H1 (cell line): ENCODE data around the gene SLC28A1.

Experiments
- POLR2A ChIP-seq, 2 experiments: IDR thresholded peaks; 1 replicate in 1 of 2; 2 replicates in 1 of 2; pipeline ENCODE4 v1.6.1; 2011; ENCODE audit warnings: low read depth in 2 of 2, low read length in 2 of 2, mild to moderate bottlenecking in 2 of 2; ENCODE audit errors: control extremely low read depth in 1 of 2
- RBBP5 ChIP-seq: IDR thresholded peaks from 2 replicates; pipeline ENCODE4 v1.7.1; 2012; ENCODE audit warnings: low read depth, mild to moderate bottlenecking, inconsistent platforms, low read length, moderate library complexity, borderline replicate concordance
- TF ChIP-seq, protein P1 (sequence below), 3 experiments: IDR thresholded peaks; 1 replicate in 2 of 3; 2 replicates in 1 of 3; pipeline versions ENCODE4 v1.5.1 to v1.6.1; 2011; ENCODE audit warnings: low read length in 3 of 3, mild to moderate bottlenecking in 3 of 3, inconsistent platforms in 2 of 3, low read depth in 1 of 3, moderate library complexity in 1 of 3; ENCODE audit not compliant: insufficient read depth in 1 of 3; ENCODE audit errors: control extremely low read depth in 1 of 3

DNA sequence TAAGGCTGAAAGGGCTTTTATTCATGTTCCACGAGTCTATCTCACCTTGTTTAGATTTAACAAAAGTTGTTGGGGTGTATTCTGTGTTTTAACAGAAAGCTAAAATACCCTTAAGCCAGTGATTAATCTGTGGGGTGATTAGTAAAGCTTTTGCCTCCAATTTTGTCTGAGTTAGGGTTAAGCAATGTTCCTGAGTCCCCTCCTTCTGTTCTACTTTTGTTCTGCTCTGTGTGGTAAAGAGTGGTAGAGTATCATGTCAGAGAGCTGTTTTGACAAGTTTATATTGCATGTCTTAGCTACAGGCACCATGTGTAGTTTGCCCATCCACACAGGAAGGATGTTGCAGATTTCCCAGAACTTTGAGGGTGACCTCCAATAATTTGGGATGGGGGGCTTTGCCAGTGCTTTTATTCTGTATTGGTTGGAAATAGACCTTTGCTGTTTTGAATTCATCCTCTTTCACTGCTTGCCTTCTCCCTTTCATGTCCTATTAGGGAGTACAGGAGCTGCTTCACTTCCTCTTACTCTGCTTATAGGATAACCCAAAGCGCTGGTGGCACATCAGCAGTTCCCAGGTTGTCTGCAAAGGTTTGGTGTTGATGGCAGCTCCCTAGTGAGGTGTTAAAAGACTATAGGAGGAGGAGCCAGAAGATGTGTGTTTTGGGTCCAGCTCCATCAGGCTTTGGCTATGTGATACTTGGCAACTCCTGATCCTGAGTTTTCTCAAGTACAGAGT lies 104.6 kb downstream of the SLC28A1 start:
- TF ChIP-seq RBBP5 (no peak), POLR2A (IDR thresholded peaks at IDR 0.05; ENCODE audit: control extremely low read depth in 1 of 2, low read depth in 2 of 2, low read length in 2 of 2) (no peak)
- TF ChIP-seq, protein P1, sequence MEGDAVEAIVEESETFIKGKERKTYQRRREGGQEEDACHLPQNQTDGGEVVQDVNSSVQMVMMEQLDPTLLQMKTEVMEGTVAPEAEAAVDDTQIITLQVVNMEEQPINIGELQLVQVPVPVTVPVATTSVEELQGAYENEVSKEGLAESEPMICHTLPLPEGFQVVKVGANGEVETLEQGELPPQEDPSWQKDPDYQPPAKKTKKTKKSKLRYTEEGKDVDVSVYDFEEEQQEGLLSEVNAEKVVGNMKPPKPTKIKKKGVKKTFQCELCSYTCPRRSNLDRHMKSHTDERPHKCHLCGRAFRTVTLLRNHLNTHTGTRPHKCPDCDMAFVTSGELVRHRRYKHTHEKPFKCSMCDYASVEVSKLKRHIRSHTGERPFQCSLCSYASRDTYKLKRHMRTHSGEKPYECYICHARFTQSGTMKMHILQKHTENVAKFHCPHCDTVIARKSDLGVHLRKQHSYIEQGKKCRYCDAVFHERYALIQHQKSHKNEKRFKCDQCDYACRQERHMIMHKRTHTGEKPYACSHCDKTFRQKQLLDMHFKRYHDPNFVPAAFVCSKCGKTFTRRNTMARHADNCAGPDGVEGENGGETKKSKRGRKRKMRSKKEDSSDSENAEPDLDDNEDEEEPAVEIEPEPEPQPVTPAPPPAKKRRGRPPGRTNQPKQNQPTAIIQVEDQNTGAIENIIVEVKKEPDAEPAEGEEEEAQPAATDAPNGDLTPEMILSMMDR (IDR thresholded peaks at IDR 0.05; ENCODE audit: control extremely low read depth in 1 of 3, insufficient read depth in 1 of 3, low read depth in 1 of 3, low read length in 3 of 3) = no peak
